K562 (cell line): Measurements from ENCODE around the gene PAF1. TPM values are rescaled to one million over a fixed set of nuclear protein-coding genes. Genes with fewer than 3 reads are reported as not detected.

ENCODE experiments used
- BCLAF1 ChIP-seq, 2 experiments: fragments of 450-650 bp in 1 of 2; IDR thresholded peaks; 2 replicates each; pipeline ENCODE4 v1.6.1; 2011 to 2017; ENCODE audit warnings: low read depth in 2 of 2, antibody characterized with exemption in 1 of 2, borderline replicate concordance in 1 of 2, low read length in 1 of 2, mild to moderate bottlenecking in 1 of 2, mixed read lengths in 1 of 2; ENCODE audit not compliant: control insufficient read depth in 1 of 2
- BRD9 ChIP-seq: fragments of 450-650 bp; IDR thresholded peaks from 2 replicates; pipeline ENCODE4 v1.6.1; 2018; ENCODE audit warnings: low read depth; ENCODE audit not compliant: partially characterized antibody
- CBFB ChIP-seq: sonication (generic); formaldehyde crosslinking; IDR thresholded peaks from 2 replicates; pipeline ENCODE4 v1.4.0; 2020; ENCODE audit warnings: mild to moderate bottlenecking, missing genetic modification reagents
- CBX3 ChIP-seq, 2 experiments: IDR thresholded peaks; 1 replicate in 1 of 2; 2 replicates in 1 of 2; pipeline ENCODE4 v1.6.1; 2012; ENCODE audit warnings: inconsistent platforms in 2 of 2, low read length in 2 of 2, borderline replicate concordance in 1 of 2, control low read depth in 1 of 2
- CTBP1 ChIP-seq: fragments of 450-650 bp; IDR thresholded peaks from 2 replicates; pipeline ENCODE4 v1.6.1; 2016; ENCODE audit warnings: borderline replicate concordance
- EHMT2 ChIP-seq: fragments of 450-650 bp; IDR thresholded peaks from 2 replicates; pipeline ENCODE4 v1.6.1; 2018; ENCODE audit warnings: antibody characterized with exemption
- KAT7 ChIP-seq: sonication (generic); formaldehyde crosslinking; IDR thresholded peaks from 2 replicates; pipeline ENCODE4 v1.8.0; 2022; ENCODE audit warnings: missing genetic modification reagents, mild to moderate bottlenecking, borderline replicate concordance
- MAFK ChIP-seq: IDR thresholded peaks from 2 replicates; pipeline ENCODE4 v1.6.1; 2011; ENCODE audit warnings: low read length, improper control_type of control experiment
- MLX ChIP-seq, 2 experiments: fragments of 450-650 bp in 1 of 2; sonication (generic) in 1 of 2; formaldehyde crosslinking; conservative IDR thresholded peaks; 2 replicates each; pipeline versions ENCODE4 v1.4.0 to v1.8.1; 2020 to 2022; ENCODE audit warnings: mild to moderate bottlenecking in 1 of 2, missing genetic modification reagents in 1 of 2
- PREB ChIP-seq: sonication (generic); formaldehyde crosslinking; IDR thresholded peaks from 2 replicates; pipeline ENCODE4 v1.8.1; 2023; ENCODE audit warnings: mild to moderate bottlenecking, missing genetic modification reagents
- RB1 ChIP-seq: fragments of 450-650 bp; IDR thresholded peaks from 2 replicates; pipeline ENCODE4 v1.6.1; 2017; ENCODE audit warnings: low read depth, mild to moderate bottlenecking
- SMARCA5 ChIP-seq: fragments of 450-650 bp; IDR thresholded peaks from 2 replicates; pipeline ENCODE4 v1.6.1; 2016
- TAL1 ChIP-seq: fragments of 450-650 bp; IDR thresholded peaks from 2 replicates; pipeline ENCODE4 v1.6.1; 2016; ENCODE audit warnings: mild to moderate bottlenecking
- ZBTB12 ChIP-seq: fragments of 250-450 bp; sonication (Bioruptor Pico); IDR thresholded peaks from 2 replicates; pipeline ENCODE4 v1.4.0; 2020
- ZBTB33 ChIP-seq: sonication (generic); formaldehyde crosslinking; IDR thresholded peaks from 2 replicates; pipeline ENCODE4 v1.8.1; 2023; ENCODE audit warnings: mild to moderate bottlenecking, missing genetic modification reagents
- ZBTB8A ChIP-seq: fragments of 450-650 bp; IDR thresholded peaks from 2 replicates; pipeline ENCODE4 v1.6.1; 2018; ENCODE audit warnings: mild to moderate bottlenecking, moderate library complexity; ENCODE audit not compliant: partially characterized antibody
- ZNF12 ChIP-seq: sonication (generic); formaldehyde crosslinking; IDR thresholded peaks from 2 replicates; pipeline ENCODE4 v1.4.0; 2020; ENCODE audit warnings: mild to moderate bottlenecking, missing genetic modification reagents
- ZNF174 ChIP-seq: fragments of 250-450 bp; sonication (Bioruptor Pico); IDR thresholded peaks from 2 replicates; pipeline ENCODE4 v1.4.0; 2020; ENCODE audit warnings: mild to moderate bottlenecking
- ZNF561 ChIP-seq: fragments of 450-650 bp; formaldehyde crosslinking; conservative IDR thresholded peaks from 2 replicates; pipeline ENCODE4 v1.4.0; 2020; ENCODE audit warnings: mild to moderate bottlenecking, moderate library complexity
- polyA plus RNA-seq, 8 experiments: library from polyadenylated mRNA; depleted of rRNA in 4 of 8; stranded (reverse) in 5 of 8; unstranded in 3 of 8; fragments of >200 nt; fragmentation: Nextera tagmentation in 2 of 8; fragmentation: Illumina TruSeq in 1 of 8; extraction: Ambion mirVana in 2 of 8; extraction: Trizol in 1 of 8; gene quantifications; 2 replicates each; pipeline versions ENCODE4 v1.2.1 to v1.2.3, GENCODE V29; 2011 to 2014; ENCODE audit warnings: inconsistent platforms in 1 of 8, missing spikeins in 1 of 8
- total RNA-seq, 7 experiments: library from RNA; depleted of rRNA in 6 of 7; stranded (reverse); fragments of >200 nt in 6 of 7; fragmentation: Illumina TruSeq in 2 of 7; extraction: Trizol in 2 of 7; gene quantifications; 2 replicates each; pipeline versions ENCODE4 v1.2.1 to v1.2.3, GENCODE V29; 2011 to 2021; ENCODE audit warnings: low replicate concordance in 1 of 7

The PAF1 gene
- total and polyA plus RNA-seq, 9 of the 15 experiments (the other 6 are each of a cell fraction or from before 2014, with no cell fraction given): 1.5 to 45.0 (median 33.8) TPM

GRCh38 chr19:39397360-39398296 is 6.7 kb upstream of the PAF1 start (continued):
- TF ChIP-seq ZNF174 (CRISPR knock-in tag) (no peak), BRD9 (peak; percentile 92), CBFB (peak; percentile 64; the same call in 1 of the 2 replicates), MLX (CRISPR knock-in tag; conservative IDR thresholded peaks at IDR 0.05) (0 out of 4 replicates have a peak, but pooled peaks of 1 of the 2 experiments have one; percentile 41), BCLAF1 (IDR thresholded peaks at IDR 0.05; ENCODE audit: borderline replicate concordance in 1 of 2, control insufficient read depth in 1 of 2, low read depth in 2 of 2, low read length in 1 of 2) (0 out of 4 replicates have a peak, but pooled peaks of 1 of the 2 experiments have one; percentile 45), ZBTB12 (CRISPR knock-in tag) (no peak), SMARCA5 (peak; percentile 83; the same call in 1 of the 2 replicates), CBX3 (IDR thresholded peaks at IDR 0.05; ENCODE audit: borderline replicate concordance in 1 of 2, low read length in 2 of 2) (peak in 1 of 2 experiments; percentile 67; a peak in 1 of 3 replicates), MAFK (no peak), KAT7 (CRISPR knock-in tag) (no peak), ZBTB8A (no peak), PREB (no peak), ZNF561 (CRISPR knock-in tag) (no peak), RB1 (peak; percentile 84), ZBTB33 (CRISPR knock-in tag) (0 out of 2 replicates have a peak, but pooled peaks have one; percentile 38), TAL1 (no peak), ZNF12 (CRISPR knock-in tag) (no peak), CTBP1 (peak; percentile 58), EHMT2 (no peak)
